Measurements from ENCODE around the gene CCDC154.

DNA sequence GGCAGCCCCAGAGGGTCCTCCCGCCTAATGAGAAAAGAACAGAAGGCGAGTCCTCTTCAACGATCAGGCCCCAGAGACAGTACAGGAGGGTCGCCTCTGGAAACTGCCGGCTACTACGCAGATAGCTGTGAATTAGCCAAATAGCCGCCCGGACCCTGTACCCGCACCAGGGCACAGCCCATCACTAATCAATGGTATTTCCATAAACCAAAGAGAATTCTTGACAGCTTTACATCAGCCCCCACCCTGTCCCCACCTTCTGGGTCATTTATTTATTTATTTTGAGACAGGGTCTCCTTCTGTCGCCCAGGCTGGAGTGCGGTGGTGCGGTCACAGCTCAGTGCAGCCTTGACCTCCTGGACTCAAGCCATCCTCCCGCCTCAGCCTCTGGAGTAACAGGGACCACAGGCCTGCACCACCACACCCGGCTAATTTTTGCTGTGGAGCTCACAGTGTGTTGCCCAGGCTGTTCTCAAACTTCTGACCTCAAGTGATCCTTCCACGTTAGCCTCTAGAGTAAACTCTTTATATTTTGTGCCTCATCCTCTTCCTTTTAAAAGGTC is 31.3 kb upstream of the CCDC154 start:
- TF ChIP-seq YY1 (tag by site-specific recombination; IDR thresholded peaks at IDR 0.05) (no peak), ZNF600 (tag by site-specific recombination; IDR thresholded peaks at IDR 0.05) (no peak), KLF16 (tag by site-specific recombination; IDR thresholded peaks at IDR 0.05) (no peak), BCL11B (tag by site-specific recombination; IDR thresholded peaks at IDR 0.05; ENCODE audit: low read depth) (no peak), ZNF140 (tag by site-specific recombination; IDR thresholded peaks at IDR 0.05) (no peak), ZBTB7A (tag by site-specific recombination; IDR thresholded peaks at IDR 0.05; ENCODE audit: low read depth) (no peak), HOXA7 (CRISPR knock-in tag; IDR thresholded peaks at IDR 0.05; ENCODE audit: borderline replicate concordance) (no peak), ZNF571 (tag by site-specific recombination; IDR thresholded peaks at IDR 0.05) (no peak), ZNF704 (tag by site-specific recombination; IDR thresholded peaks at IDR 0.05) (no peak), CTCF (tag by site-specific recombination; IDR thresholded peaks at IDR 0.05) (no peak)
- TF ChIP-seq, protein P1, sequence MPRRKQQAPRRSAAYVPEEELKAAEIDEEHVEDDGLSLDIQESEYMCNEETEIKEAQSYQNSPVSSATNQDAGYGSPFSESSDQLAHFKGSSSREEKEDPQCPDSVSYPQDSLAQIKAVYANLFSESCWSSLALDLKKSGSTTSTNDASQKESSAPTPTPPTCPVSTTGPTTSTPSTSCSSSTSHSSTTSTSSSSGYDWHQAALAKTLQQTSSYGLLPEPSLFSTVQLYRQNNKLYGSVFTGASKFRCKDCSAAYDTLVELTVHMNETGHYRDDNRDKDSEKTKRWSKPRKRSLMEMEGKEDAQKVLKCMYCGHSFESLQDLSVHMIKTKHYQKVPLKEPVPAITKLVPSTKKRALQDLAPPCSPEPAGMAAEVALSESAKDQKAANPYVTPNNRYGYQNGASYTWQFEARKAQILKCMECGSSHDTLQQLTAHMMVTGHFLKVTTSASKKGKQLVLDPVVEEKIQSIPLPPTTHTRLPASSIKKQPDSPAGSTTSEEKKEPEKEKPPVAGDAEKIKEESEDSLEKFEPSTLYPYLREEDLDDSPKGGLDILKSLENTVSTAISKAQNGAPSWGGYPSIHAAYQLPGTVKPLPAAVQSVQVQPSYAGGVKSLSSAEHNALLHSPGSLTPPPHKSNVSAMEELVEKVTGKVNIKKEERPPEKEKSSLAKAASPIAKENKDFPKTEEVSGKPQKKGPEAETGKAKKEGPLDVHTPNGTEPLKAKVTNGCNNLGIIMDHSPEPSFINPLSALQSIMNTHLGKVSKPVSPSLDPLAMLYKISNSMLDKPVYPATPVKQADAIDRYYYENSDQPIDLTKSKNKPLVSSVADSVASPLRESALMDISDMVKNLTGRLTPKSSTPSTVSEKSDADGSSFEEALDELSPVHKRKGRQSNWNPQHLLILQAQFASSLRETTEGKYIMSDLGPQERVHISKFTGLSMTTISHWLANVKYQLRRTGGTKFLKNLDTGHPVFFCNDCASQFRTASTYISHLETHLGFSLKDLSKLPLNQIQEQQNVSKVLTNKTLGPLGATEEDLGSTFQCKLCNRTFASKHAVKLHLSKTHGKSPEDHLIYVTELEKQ (tag by site-specific recombination; IDR thresholded peaks at IDR 0.05; ENCODE audit: borderline replicate concordance), result no peak

Data from HEK293 (cell line).